HCT116 (cell line): ENCODE results near the gene ANKRD9. TPM values are rescaled to one million over a fixed set of nuclear protein-coding genes. Genes with fewer than 3 reads are reported as not detected.

Experiments
- ATAC-seq: fragments of 200-7000 bp; cut with Tn5 transposase; 2 replicates; pipeline ENCODE4 v1.9.1; 2020; ENCODE audit warnings: mild to moderate bottlenecking, moderate library complexity
- BruUV-seq: library from RNA; stranded (reverse); fragments of 400-500 nt; replicated peaks from 2 replicates; lab custom pipeline; 2021; lab: Mats Ljungman, UMichigan
- CTCF ChIA-PET: fragments of 300-600 bp; sonication (Branson Sonifier 250); formaldehyde crosslinking; loops from one replicate; lab custom pipeline; 2021; ENCODE audit warnings: antibody characterized with exemption; lab: Charles Lee
- POLR2A ChIA-PET: fragments of 300-600, 350-600 bp; sonication (Branson Sonifier 250); formaldehyde crosslinking; loops from one replicate; lab custom pipeline; 2021; ENCODE audit warnings: antibody characterized with exemption; lab: Charles Lee
- RAD21 ChIA-PET, 2 experiments: fragments of 300-600 bp; sonication (Branson Sonifier 250); formaldehyde crosslinking; loops; one replicate each; lab custom pipeline; 2023; ENCODE audit warnings: low total read pairs in 2 of 2; ENCODE audit not compliant: uncharacterized antibody in 2 of 2, unreplicated experiment in 2 of 2, low non-redundant PET in 1 of 2; lab: Charles Lee
- DNase-seq: peaks from one replicate; pipeline ENCODE4 v3.0.0-alpha.2; 2010; ENCODE audit warnings: low read depth, low spot score
- H2AFZ ChIP-seq: fragments of 200-600 bp; shearing (Covaris generic), sonication (generic); 2 replicates; pipeline ENCODE4 v1.6.1; 2017; ENCODE audit warnings: low read depth, mixed run types, mixed read lengths, antibody characterized with exemption, low read length; ENCODE audit not compliant: poor library complexity, severe bottlenecking
- H3K27ac ChIP-seq: 2 replicates; pipeline ENCODE4 v1.5.1; 2012; ENCODE audit warnings: low read depth, low read length
- H3K27me3 ChIP-seq: fragments of 200-600 bp; sonication (generic); 2 replicates; pipeline ENCODE4 v1.6.1; 2016; ENCODE audit warnings: mixed run types, low read length, mixed read lengths; ENCODE audit not compliant: insufficient read depth
- H3K36me3 ChIP-seq, 2 experiments: fragments of 200-500 bp in 1 of 2; fragments of 200-600 bp in 1 of 2; sonication (Bioruptor generic) in 1 of 2; sonication (generic) in 1 of 2; 2 replicates each; pipeline versions ENCODE4 v1.5.1 to v1.6.1; 2014 to 2016; ENCODE audit warnings: low read length in 2 of 2, inconsistent platforms in 1 of 2, mixed read lengths in 1 of 2, mixed run types in 1 of 2; ENCODE audit not compliant: insufficient read depth in 2 of 2, control insufficient read depth in 1 of 2
- H3K4me1 ChIP-seq, 2 experiments: fragments of 200-600 bp in 1 of 2; sonication (generic) in 1 of 2; 2 replicates each; pipeline versions ENCODE4 v1.5.1 to v1.6.1; 2012 to 2017; ENCODE audit warnings: low read length in 2 of 2, inconsistent platforms in 1 of 2, mild to moderate bottlenecking in 1 of 2, mixed read lengths in 1 of 2, mixed run types in 1 of 2, moderate library complexity in 1 of 2; ENCODE audit not compliant: insufficient read depth in 2 of 2, control insufficient read depth in 1 of 2
- H3K4me2 ChIP-seq: fragments of 200-600 bp; sonication (generic); 2 replicates; pipeline ENCODE4 v1.6.1; 2017; ENCODE audit warnings: mixed run types, low read length, mixed read lengths
- H3K4me3 ChIP-seq, 2 experiments: fragments of 200-600 bp in 1 of 2; sonication (generic) in 1 of 2; replicated peaks in 1 of 2; 2 replicates each; pipeline ENCODE4 v1.5.1; 2011 to 2016; ENCODE audit warnings: low read length in 2 of 2, control low read depth in 1 of 2, low read depth in 1 of 2, mild to moderate bottlenecking in 1 of 2, mixed read lengths in 1 of 2, mixed run types in 1 of 2
- H3K79me2 ChIP-seq: fragments of 200-600 bp; sonication (generic); 2 replicates; pipeline ENCODE4 v1.6.1; 2017; ENCODE audit warnings: mild to moderate bottlenecking, mixed run types, low read length, moderate library complexity, mixed read lengths; ENCODE audit not compliant: insufficient read depth
- H3K9ac ChIP-seq: fragments of 200-600 bp; sonication (generic); 2 replicates; pipeline ENCODE4 v1.6.1; 2016; ENCODE audit warnings: low read length, mixed read lengths
- H3K9me2 ChIP-seq: fragments of 200-600 bp; sonication (generic), shearing (Covaris generic); 2 replicates; pipeline ENCODE4 v1.6.1; 2017; ENCODE audit warnings: mixed run types, mild to moderate bottlenecking, moderate library complexity; ENCODE audit not compliant: insufficient read depth
- H3K9me3 ChIP-seq, 2 experiments: fragments of 200-500 bp in 1 of 2; fragments of 200-600 bp in 1 of 2; sonication (Bioruptor generic) in 1 of 2; sonication (generic) in 1 of 2; 2 replicates each; pipeline ENCODE4 v1.6.1; 2014 to 2017; ENCODE audit warnings: low read length in 2 of 2, mixed read lengths in 2 of 2, inconsistent platforms in 1 of 2, low read depth in 1 of 2, mild to moderate bottlenecking in 1 of 2, mixed run types in 1 of 2, moderate library complexity in 1 of 2; ENCODE audit not compliant: control insufficient read depth in 1 of 2, insufficient read depth in 1 of 2
- H4K20me1 ChIP-seq: fragments of 200-600 bp; sonication (generic), shearing (Covaris generic); 2 replicates; pipeline ENCODE4 v1.6.1; 2017; ENCODE audit warnings: mixed run types, mild to moderate bottlenecking, moderate library complexity; ENCODE audit not compliant: insufficient read depth
- CBX3 ChIP-seq: IDR thresholded peaks from 2 replicates; pipeline ENCODE4 v1.6.1; 2012; ENCODE audit warnings: low read depth
- CEBPB ChIP-seq: IDR thresholded peaks from 2 replicates; pipeline ENCODE4 v1.6.1; 2012; ENCODE audit warnings: low read depth
- CTCF ChIP-seq, 3 experiments: fragments of 200-600 bp in 1 of 3; sonication (generic) in 1 of 3; IDR thresholded peaks in 2 of 3; conservative IDR thresholded peaks in 1 of 3; 2 replicates each; pipeline ENCODE4 v1.5.1; 2012 to 2017; ENCODE audit warnings: low read depth in 2 of 3, low read length in 2 of 3, antibody characterized with exemption in 1 of 3, borderline replicate concordance in 1 of 3, control low read depth in 1 of 3, mild to moderate bottlenecking in 1 of 3, mixed read lengths in 1 of 3, mixed run types in 1 of 3, moderate library complexity in 1 of 3; ENCODE audit not compliant: insufficient read depth in 1 of 3
- EGR1 ChIP-seq: IDR thresholded peaks from 2 replicates; pipeline ENCODE4 v1.6.1; 2012; ENCODE audit warnings: low read depth
- ELF1 ChIP-seq: IDR thresholded peaks from 2 replicates; pipeline ENCODE4 v1.6.1; 2012; ENCODE audit warnings: low read depth, borderline replicate concordance
- EZH2phosphoT487 ChIP-seq: fragments of 200-600 bp; IDR thresholded peaks from 2 replicates; pipeline ENCODE4 v1.6.1; 2018; ENCODE audit warnings: antibody characterized with exemption, borderline replicate concordance
- FOSL1 ChIP-seq: IDR thresholded peaks from 2 replicates; pipeline ENCODE4 v1.6.1; 2012; ENCODE audit warnings: low read depth
- MAX ChIP-seq: IDR thresholded peaks from 2 replicates; pipeline ENCODE4 v1.6.1; 2012
- POLR2AphosphoS5 ChIP-seq: IDR thresholded peaks from 2 replicates; pipeline ENCODE4 v1.6.1; 2011; ENCODE audit warnings: mild to moderate bottlenecking, low read depth, low read length, moderate library complexity
- SIN3A ChIP-seq: IDR thresholded peaks from 2 replicates; pipeline ENCODE4 v1.6.1; 2012; ENCODE audit warnings: low read depth
- SRF ChIP-seq: IDR thresholded peaks from 2 replicates; pipeline ENCODE4 v1.6.1; 2012; ENCODE audit warnings: low read depth
- TCF7L2 ChIP-seq: IDR thresholded peaks from 2 replicates; pipeline ENCODE4 v1.7.0; 2011; ENCODE audit warnings: borderline replicate concordance, inconsistent platforms; ENCODE audit not compliant: insufficient read depth, insufficient read length; ENCODE audit errors: extremely low read depth
- YY1 ChIP-seq: IDR thresholded peaks from 2 replicates; pipeline ENCODE4 v1.6.1; 2011; ENCODE audit warnings: low read length, low read depth, moderate library complexity, mild to moderate bottlenecking; ENCODE audit not compliant: insufficient replicate concordance; ENCODE audit errors: extremely low read depth
- ZBTB33 ChIP-seq: IDR thresholded peaks from 2 replicates; pipeline ENCODE4 v1.6.1; 2011; ENCODE audit warnings: mild to moderate bottlenecking, low read length, moderate library complexity; ENCODE audit not compliant: insufficient replicate concordance; ENCODE audit errors: extremely low read depth
- ZNF274 ChIP-seq: fragments of 200-500 bp; sonication (Bioruptor generic); IDR thresholded peaks from 2 replicates; pipeline ENCODE4 v1.6.1; 2014; ENCODE audit warnings: mild to moderate bottlenecking, low read depth, low read length, inconsistent platforms
- intact Hi-C: fragments of 100-400 bp; cut with micrococcal nuclease; formaldehyde crosslinking; loops from 2 replicates; pipeline ENCODE4 v1.10.0; 2022
- total RNA-seq: library from RNA; stranded (reverse); gene quantifications from one replicate; pipeline ENCODE4 v1.2.1, GENCODE V29; 2021; ENCODE audit not compliant: unreplicated experiment
- TF ChIP-seq, protein P1 (sequence below): IDR thresholded peaks from 2 replicates; pipeline ENCODE4 v1.6.1; 2012

ANKRD9 gene
- total RNA-seq, 1 experiment from 2014 or later: 29.0 TPM

- ChIA-PET CTCF (no interaction called here), RAD21 (no interaction called here), POLR2A (no interaction called here)
- no TSS peak for BruUV-seq
- peaks cover 4 to 60% of the 10 kb centered on the region in 2 experiments for H3K4me1 ChIP-seq
- no peak for TF ChIP-seq SIN3A
- no peak for TF ChIP-seq ELF1
- TF ChIP-seq EZH2phosphoT487: no peak
- TF ChIP-seq TCF7L2: no peak
- no peak for TF ChIP-seq YY1
- TF ChIP-seq EGR1: no peak
- TF ChIP-seq POLR2AphosphoS5: no peak
- no peak for TF ChIP-seq ZNF274
- TF ChIP-seq ZBTB33: no peak
- no peak for TF ChIP-seq CTCF (IDR thresholded peaks at IDR 0.05 in 2 of 3, conservative IDR thresholded peaks at IDR 0.05 in 1 of 3; ENCODE audit: borderline replicate concordance in 1 of 3, insufficient read depth in 1 of 3, low read depth in 2 of 3, low read length in 2 of 3)
- no peak for TF ChIP-seq FOSL1
- TF ChIP-seq CEBPB: no peak
- TF ChIP-seq, protein P1, sequence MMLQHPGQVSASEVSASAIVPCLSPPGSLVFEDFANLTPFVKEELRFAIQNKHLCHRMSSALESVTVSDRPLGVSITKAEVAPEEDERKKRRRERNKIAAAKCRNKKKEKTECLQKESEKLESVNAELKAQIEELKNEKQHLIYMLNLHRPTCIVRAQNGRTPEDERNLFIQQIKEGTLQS: no peak
- TF ChIP-seq CBX3: no peak
- no peak for TF ChIP-seq MAX
- no peak for TF ChIP-seq SRF
- no peaks in the 10 kb centered on the region for H3K9me2 ChIP-seq
- intact Hi-C loops: no loop called here
- peak overlapping the region; percentile 43 for H3K4me2 ChIP-seq
- H3K79me2 ChIP-seq: no peaks in the 10 kb centered on the region
- no peak overlapping the region for H3K4me3 ChIP-seq
- ATAC-seq (peak; percentile 33; the same call in 1 of the 2 replicates), DNase-seq (no peak)
- H3K9me3 ChIP-seq: no peaks in the 10 kb centered on the region
- H3K27me3 ChIP-seq: no peaks in the 10 kb centered on the region
- peak overlapping the region; percentile 15 for H2AFZ ChIP-seq
- no peak overlapping the region for H3K27ac ChIP-seq
- H4K20me1 ChIP-seq: no peaks in the 10 kb centered on the region
- H3K36me3 ChIP-seq: no peaks in the 10 kb centered on the region
- H3K9ac ChIP-seq: no peak overlapping the region
These were observed 35.3 kb upstream of the ANKRD9 start for GRCh38 chr14:102544747-102545460.
